Neural progenitor cell (in vitro differentiated cells): Measurements from ENCODE around the gene USP34. TPM values are rescaled to one million over a fixed set of nuclear protein-coding genes. Genes with fewer than 3 reads are reported as not detected.

Experiments used
- DNase-seq: peaks from one replicate; pipeline ENCODE4 v3.0.0-alpha.2; 2016; ENCODE audit warnings: low spot score
- H2AFZ ChIP-seq: fragments of 200-600 bp; sonication (generic); replicated peaks from 2 replicates; pipeline ENCODE4 v1.6.1; 2016; ENCODE audit warnings: antibody characterized with exemption
- H3F3A ChIP-seq: fragments of 200-600 bp; sonication (generic); 2 replicates; pipeline ENCODE4 v1.6.1; 2016; ENCODE audit warnings: antibody characterized with exemption, low read depth
- H3K27ac ChIP-seq: fragments of 200-600 bp; sonication (generic); 2 replicates; pipeline ENCODE4 v1.5.1; 2016; ENCODE audit warnings: mild to moderate bottlenecking
- H3K27me3 ChIP-seq: fragments of 200-600 bp; sonication (generic); 2 replicates; pipeline ENCODE4 v1.6.1; 2016; ENCODE audit warnings: mild to moderate bottlenecking, moderate library complexity
- H3K36me3 ChIP-seq: fragments of 200-600 bp; sonication (generic); 2 replicates; pipeline ENCODE4 v1.5.1; 2016
- H3K4me1 ChIP-seq: fragments of 200-600 bp; sonication (generic); 2 replicates; pipeline ENCODE4 v1.6.1; 2016; ENCODE audit warnings: mixed run types
- H3K4me2 ChIP-seq: fragments of 200-600 bp; sonication (generic); 2 replicates; pipeline ENCODE4 v1.6.1; 2016
- H3K4me3 ChIP-seq: fragments of 200-600 bp; sonication (generic); 2 replicates; pipeline ENCODE4 v1.5.1; 2016
- H3K79me2 ChIP-seq: fragments of 200-600 bp; sonication (generic); 2 replicates; pipeline ENCODE4 v1.6.1; 2016; ENCODE audit warnings: low read depth
- H3K9ac ChIP-seq: fragments of 200-600 bp; sonication (generic); 2 replicates; pipeline ENCODE4 v1.6.1; 2016
- H3K9me3 ChIP-seq: fragments of 200-600 bp; sonication (generic); 2 replicates; pipeline ENCODE4 v1.5.1; 2016; ENCODE audit warnings: low read depth
- H4K20me1 ChIP-seq: fragments of 200-600 bp; sonication (generic); 2 replicates; pipeline ENCODE4 v1.6.1; 2016; ENCODE audit warnings: low read depth
- H3K27ac Mint-ChIP-seq: 3 replicates; pipeline ENCODE4 v1.8.0; 2021; ENCODE audit warnings: mixed read lengths
- H3K27me3 Mint-ChIP-seq: 2 replicates; pipeline ENCODE4 v1.8.0; 2022; ENCODE audit warnings: low read depth, mild to moderate bottlenecking, inconsistent platforms, moderate library complexity, mixed read lengths; ENCODE audit not compliant: insufficient read depth
- H3K36me3 Mint-ChIP-seq: 3 replicates; pipeline ENCODE4 v1.8.0; 2021; ENCODE audit warnings: mixed read lengths
- H3K4me1 Mint-ChIP-seq: 3 replicates; pipeline ENCODE4 v1.8.0; 2021; ENCODE audit warnings: mixed read lengths
- H3K4me3 Mint-ChIP-seq: 3 replicates; pipeline ENCODE4 v1.8.0; 2021; ENCODE audit warnings: mild to moderate bottlenecking, moderate library complexity, mixed read lengths
- H3K9me3 Mint-ChIP-seq: 3 replicates; pipeline ENCODE4 v1.8.0; 2020; ENCODE audit warnings: mixed read lengths
- CTCF ChIP-seq: fragments of 200-600 bp; sonication (generic); IDR thresholded peaks from 2 replicates; pipeline ENCODE4 v1.5.1; 2017; ENCODE audit warnings: antibody characterized with exemption, mild to moderate bottlenecking
- EZH2 ChIP-seq: fragments of 200-600 bp; sonication (generic); IDR thresholded peaks from 2 replicates; pipeline ENCODE4 v1.6.1; 2017; ENCODE audit warnings: antibody characterized with exemption, mild to moderate bottlenecking, moderate library complexity
- EZH2phosphoT487 ChIP-seq: fragments of 200-600 bp; sonication (generic); IDR thresholded peaks from 2 replicates; pipeline ENCODE4 v1.6.1; 2017; ENCODE audit warnings: antibody characterized with exemption
- total RNA-seq: library from RNA; depleted of rRNA; stranded (reverse); fragments of >200 nt; gene quantifications from 2 replicates; pipeline ENCODE4 v1.2.3, GENCODE V29; 2015; ENCODE audit warnings: low replicate concordance

The USP34 gene
- total RNA-seq, 1 donor from 2014 or later = 162 TPM

GRCh38 chr2:61405813-61406212 is 65.1 kb downstream of the USP34 start:
- Mint-ChIP-seq H3K27ac (no peak overlapping the region), H3K4me1 (peaks cover 3% of the 10 kb centered on the region), H3K9me3 (no peaks in the 10 kb centered on the region), H3K4me3 (no peak overlapping the region), H3K27me3 (no peaks in the 10 kb centered on the region), H3K36me3 (peaks cover 22% of the 10 kb centered on the region)
- Histone ChIP-seq H3F3A (no peaks in the 10 kb centered on the region), H3K9me3 (no peaks in the 10 kb centered on the region), H3K9ac (no peak overlapping the region), H3K4me3 (no peak overlapping the region), H3K27me3 (no peaks in the 10 kb centered on the region), H3K36me3 (peaks cover 4% of the 10 kb centered on the region), H3K79me2 (peaks cover 40% of the 10 kb centered on the region), H4K20me1 (peaks cover 8% of the 10 kb centered on the region), H3K4me2 (no peak overlapping the region), H3K4me1 (no peaks in the 10 kb centered on the region), H3K27ac (no peak overlapping the region), H2AFZ (no peak overlapping the region)
- TF ChIP-seq EZH2phosphoT487 (no peak), CTCF (no peak), EZH2 (no peak)
- DNase-seq = no peak

GRCh38 chr2:61404438-61404837 is 66.4 kb downstream of the USP34 start:
- DNase-seq = no peak
- no peaks in the 10 kb centered on the region for H3K4me1 Mint-ChIP-seq
- no peak overlapping the region for H3K9ac ChIP-seq
- H3K79me2 ChIP-seq = peaks cover 26% of the 10 kb centered on the region
- no peaks in the 10 kb centered on the region for H3K4me1 ChIP-seq
- peaks cover 24% of the 10 kb centered on the region for H3K36me3 Mint-ChIP-seq
- H3K4me3 ChIP-seq = no peak overlapping the region
- H3K36me3 ChIP-seq = peaks cover 4% of the 10 kb centered on the region
- H3K4me3 Mint-ChIP-seq = no peak overlapping the region
- no peaks in the 10 kb centered on the region for H3K27me3 ChIP-seq
- H3K27me3 Mint-ChIP-seq = peaks cover 2% of the 10 kb centered on the region
- no peaks in the 10 kb centered on the region for H3K9me3 Mint-ChIP-seq
- H3K27ac ChIP-seq = no peak overlapping the region
- no peak overlapping the region for H3K27ac Mint-ChIP-seq
- no peaks in the 10 kb centered on the region for H3K9me3 ChIP-seq
- H3F3A ChIP-seq = no peaks in the 10 kb centered on the region
- no peak for TF ChIP-seq EZH2phosphoT487
- TF ChIP-seq EZH2 = no peak
- TF ChIP-seq CTCF = no peak
- no peak overlapping the region for H2AFZ ChIP-seq
- H3K4me2 ChIP-seq = no peak overlapping the region
- no peaks in the 10 kb centered on the region for H4K20me1 ChIP-seq

GRCh38 chr2:61398413-61398812 is 72.5 kb downstream of the USP34 start:
- no peak for DNase-seq
- Mint-ChIP-seq H3K27ac (no peak overlapping the region), H3K36me3 (peaks cover 16% of the 10 kb centered on the region), H3K27me3 (peaks cover 2% of the 10 kb centered on the region), H3K4me1 (no peaks in the 10 kb centered on the region), H3K4me3 (no peak overlapping the region), H3K9me3 (no peaks in the 10 kb centered on the region)
- Histone ChIP-seq H3K36me3 (no peaks in the 10 kb centered on the region), H3K79me2 (no peaks in the 10 kb centered on the region), H3K4me3 (no peak overlapping the region), H3K4me1 (no peaks in the 10 kb centered on the region), H3K4me2 (no peak overlapping the region), H4K20me1 (no peaks in the 10 kb centered on the region), H3K9me3 (no peaks in the 10 kb centered on the region), H3K27ac (no peak overlapping the region), H3K27me3 (no peaks in the 10 kb centered on the region), H2AFZ (no peak overlapping the region), H3K9ac (no peak overlapping the region), H3F3A (no peaks in the 10 kb centered on the region)
- TF ChIP-seq CTCF = no peak
- TF ChIP-seq EZH2 = no peak
- TF ChIP-seq EZH2phosphoT487 = no peak
